Astrocyte of the cerebellum (primary cell): Measurements from ENCODE around the gene ZNF620.

Experiments
- DNase-seq: peaks from one replicate; pipeline ENCODE4 v3.0.0-alpha.2; 2011; ENCODE audit warnings: low read depth
- H3K4me3 ChIP-seq: 2 replicates; pipeline ENCODE4 v1.5.1; 2011; ENCODE audit warnings: mild to moderate bottlenecking, low read depth, low read length, moderate library complexity
- in situ Hi-C: cut with HindIII; loops from 2 replicates; pipeline ENCODE4 v1.10.0; 2017; ENCODE audit warnings: low sequenced_read_pairs
- TF ChIP-seq, protein P1 (sequence below): IDR thresholded peaks from 2 replicates; pipeline ENCODE4 v1.5.1; 2012; ENCODE audit warnings: low read length, low read depth, moderate library complexity, mild to moderate bottlenecking; ENCODE audit errors: missing control alignments

The ZNF620 gene

DNA sequence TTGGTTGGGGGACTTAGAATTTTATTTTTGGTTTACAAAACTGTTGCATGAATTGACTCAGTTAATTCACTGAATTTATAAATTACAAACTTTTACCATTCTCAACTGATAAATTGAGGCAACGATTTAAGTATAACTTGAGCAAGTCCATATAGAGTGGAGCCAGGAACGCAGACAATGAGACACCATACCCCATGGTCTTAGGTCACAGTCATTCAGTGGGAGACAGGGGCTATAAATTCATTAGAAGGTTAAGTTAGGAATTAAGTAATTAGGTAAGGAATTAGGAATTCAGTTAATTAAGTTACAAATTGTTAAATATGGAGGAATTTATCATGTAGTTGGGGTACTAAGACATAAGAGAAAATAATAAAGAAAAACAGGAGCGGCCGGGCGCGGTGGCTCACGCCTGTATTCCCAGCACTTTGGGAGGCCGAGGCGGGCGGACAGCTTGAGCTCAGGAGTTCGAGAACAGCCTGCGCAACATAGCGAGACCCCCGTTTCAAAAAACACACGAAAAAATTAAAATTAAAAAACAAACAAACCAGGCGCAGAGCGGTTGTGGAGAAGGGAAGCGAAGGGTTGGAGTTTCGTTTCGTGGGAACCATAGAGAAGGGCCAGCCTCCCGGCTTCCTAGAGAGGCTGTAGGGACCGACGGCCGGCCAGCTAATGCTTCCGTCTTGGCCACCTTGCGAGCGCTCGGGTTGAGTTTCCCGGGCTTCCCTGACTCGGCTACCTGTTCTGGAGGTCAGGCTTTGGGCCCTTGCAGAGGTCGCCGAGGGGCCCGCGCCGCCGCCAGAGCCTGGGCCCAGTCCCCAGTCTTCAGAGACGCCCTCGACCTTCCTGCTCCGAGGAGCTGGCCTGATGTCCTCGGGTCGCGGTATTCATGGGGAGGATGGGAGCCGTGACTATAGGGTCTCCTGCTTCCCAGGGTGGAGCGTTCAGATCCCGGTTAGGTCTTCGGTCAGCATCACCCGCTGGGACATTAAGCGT is 29.1 kb upstream of the ZNF620 start, which contains the start of gene ZNF619:
Gene ZNF619 (plus strand): TSS at position 645 of the 993 bp plus-strand sequence. CDS start 858 bp downstream, outside the sequence.
- DNase-seq = peak; percentile 41
- TF ChIP-seq, protein P1, sequence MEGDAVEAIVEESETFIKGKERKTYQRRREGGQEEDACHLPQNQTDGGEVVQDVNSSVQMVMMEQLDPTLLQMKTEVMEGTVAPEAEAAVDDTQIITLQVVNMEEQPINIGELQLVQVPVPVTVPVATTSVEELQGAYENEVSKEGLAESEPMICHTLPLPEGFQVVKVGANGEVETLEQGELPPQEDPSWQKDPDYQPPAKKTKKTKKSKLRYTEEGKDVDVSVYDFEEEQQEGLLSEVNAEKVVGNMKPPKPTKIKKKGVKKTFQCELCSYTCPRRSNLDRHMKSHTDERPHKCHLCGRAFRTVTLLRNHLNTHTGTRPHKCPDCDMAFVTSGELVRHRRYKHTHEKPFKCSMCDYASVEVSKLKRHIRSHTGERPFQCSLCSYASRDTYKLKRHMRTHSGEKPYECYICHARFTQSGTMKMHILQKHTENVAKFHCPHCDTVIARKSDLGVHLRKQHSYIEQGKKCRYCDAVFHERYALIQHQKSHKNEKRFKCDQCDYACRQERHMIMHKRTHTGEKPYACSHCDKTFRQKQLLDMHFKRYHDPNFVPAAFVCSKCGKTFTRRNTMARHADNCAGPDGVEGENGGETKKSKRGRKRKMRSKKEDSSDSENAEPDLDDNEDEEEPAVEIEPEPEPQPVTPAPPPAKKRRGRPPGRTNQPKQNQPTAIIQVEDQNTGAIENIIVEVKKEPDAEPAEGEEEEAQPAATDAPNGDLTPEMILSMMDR = no peak
- in situ Hi-C loops = no loop called here
- peak within 1 kb of the TSS; percentile 69 for H3K4me3 ChIP-seq

DNA sequence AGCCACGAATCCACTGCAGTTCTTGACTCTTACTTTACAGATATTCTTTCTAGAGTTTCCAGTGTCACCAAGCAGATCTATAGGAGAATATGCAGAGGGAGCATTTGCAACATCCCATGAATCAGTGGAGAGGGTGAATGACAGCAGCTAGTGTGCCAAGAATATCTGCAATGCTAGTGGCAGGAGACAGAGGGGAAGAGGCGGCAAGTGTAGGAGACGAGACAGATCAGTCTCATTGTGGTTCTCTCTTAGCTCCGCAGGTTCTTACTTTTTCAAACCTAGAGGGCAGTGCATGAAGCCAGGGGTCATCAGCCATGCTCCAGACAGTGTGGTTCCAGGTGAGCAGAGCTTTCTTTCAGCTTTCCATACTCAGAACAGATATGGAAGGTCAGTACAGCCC is 28.2 kb upstream of the ZNF620 start:
- no peak for DNase-seq
- TF ChIP-seq, protein P1 = no peak
- in situ Hi-C loops = no loop called here
- H3K4me3 ChIP-seq = peak overlapping the region; percentile 69

DNA sequence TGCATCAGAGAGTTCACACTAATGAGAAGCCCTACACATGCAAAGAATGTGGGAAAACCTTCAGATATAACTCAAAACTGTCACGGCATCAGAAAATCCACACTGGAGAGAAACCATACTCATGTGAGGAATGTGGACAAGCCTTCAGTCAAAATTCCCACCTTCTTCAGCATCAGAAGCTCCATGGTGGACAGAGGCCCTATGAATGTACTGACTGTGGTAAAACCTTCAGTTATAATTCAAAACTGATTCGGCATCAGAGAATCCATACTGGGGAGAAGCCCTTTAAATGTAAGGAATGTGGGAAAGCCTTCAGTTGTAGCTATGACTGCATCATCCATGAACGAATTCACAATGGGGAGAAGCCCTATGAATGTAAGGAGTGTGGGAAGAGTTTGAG is 18.7 kb upstream of the ZNF620 start:
- no peak for DNase-seq
- in situ Hi-C loops = no loop called here
- no peak overlapping the region for H3K4me3 ChIP-seq
- TF ChIP-seq, protein P1 = no peak

DNA sequence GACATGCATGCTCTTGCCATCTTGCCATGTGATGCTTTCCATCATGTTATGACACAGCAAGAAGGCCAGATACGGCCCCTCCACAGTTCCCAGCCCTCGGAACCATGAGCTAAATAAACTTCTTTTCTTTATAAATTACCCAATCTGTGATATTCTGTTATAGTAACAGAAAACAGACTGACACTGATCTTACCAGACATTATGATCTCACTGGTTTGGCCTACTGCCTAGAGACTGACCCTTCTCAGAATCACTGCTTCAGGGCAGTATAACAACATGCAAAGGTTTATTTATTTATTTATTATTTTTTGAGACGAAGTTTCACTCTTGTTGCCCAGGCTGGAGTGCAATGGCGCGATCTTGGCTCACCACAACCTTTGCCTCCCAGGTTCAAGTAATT is 14.9 kb upstream of the ZNF620 start:
- no peak for DNase-seq
- in situ Hi-C loops = no loop called here
- TF ChIP-seq, protein P1 = no peak
- no peak overlapping the region for H3K4me3 ChIP-seq

GRCh38 chr3:40494698-40495097 is 11.1 kb upstream of the ZNF620 start:
- in situ Hi-C loops = no loop called here
- H3K4me3 ChIP-seq = no peak overlapping the region
- TF ChIP-seq, protein P1 = no peak
- DNase-seq = no peak

DNA sequence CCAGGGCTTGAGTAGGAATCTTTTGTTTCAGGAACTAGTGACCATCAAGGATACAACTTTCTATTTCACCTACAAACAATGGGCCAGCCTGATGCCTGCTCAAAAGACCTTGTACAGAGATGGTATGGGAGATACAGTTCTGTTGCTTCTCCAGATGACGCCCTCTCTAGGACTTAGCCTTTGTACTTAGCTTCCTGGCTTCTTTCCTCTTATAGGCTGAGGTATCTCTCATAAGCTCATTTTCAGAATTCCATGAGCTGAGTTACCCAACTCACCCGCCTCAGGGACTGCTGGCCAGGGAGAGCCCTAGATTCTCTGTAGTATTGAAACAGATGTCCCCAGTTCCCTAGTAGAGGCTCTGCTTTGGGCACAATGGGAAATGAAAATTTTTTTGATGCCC is 8.6 kb upstream of the ZNF620 start:
- no peak for DNase-seq
- TF ChIP-seq, protein P1 = no peak
- in situ Hi-C loops = no loop called here
- no peak overlapping the region for H3K4me3 ChIP-seq
